Ishikawa (cell line): ENCODE results near the gene CLSTN2.

ENCODE experiments used
- CEBPB ChIP-seq: IDR thresholded peaks from 2 replicates; pipeline ENCODE4 v1.6.1; 2012
- CREB1 ChIP-seq: IDR thresholded peaks from 2 replicates; pipeline ENCODE4 v1.6.1; 2012; ENCODE audit warnings: low read depth
- EGR1 ChIP-seq: IDR thresholded peaks from 2 replicates; pipeline ENCODE4 v1.6.1; 2012
- EP300 ChIP-seq: IDR thresholded peaks from 2 replicates; pipeline ENCODE4 v1.6.1; 2012; ENCODE audit warnings: borderline replicate concordance
- FOXM1 ChIP-seq: IDR thresholded peaks from 2 replicates; pipeline ENCODE4 v1.6.1; 2012; ENCODE audit warnings: low read depth, borderline replicate concordance
- NFIC ChIP-seq: IDR thresholded peaks from 2 replicates; pipeline ENCODE4 v1.6.1; 2012
- RAD21 ChIP-seq: IDR thresholded peaks from 2 replicates; pipeline ENCODE4 v1.6.1; 2012; ENCODE audit warnings: low read depth
- TAF1 ChIP-seq: IDR thresholded peaks from 2 replicates; pipeline ENCODE4 v1.6.1; 2012; ENCODE audit warnings: low read depth, mild to moderate bottlenecking
- TCF12 ChIP-seq: IDR thresholded peaks from 2 replicates; pipeline ENCODE4 v1.6.1; 2012; ENCODE audit warnings: low read depth
- TEAD4 ChIP-seq: IDR thresholded peaks from 2 replicates; pipeline ENCODE4 v1.6.1; 2012
- USF1 ChIP-seq: IDR thresholded peaks from 2 replicates; pipeline ENCODE4 v1.6.1; 2012
- YY1 ChIP-seq: IDR thresholded peaks from 2 replicates; pipeline ENCODE4 v1.6.1; 2012; ENCODE audit warnings: low read depth
- ZBTB7A ChIP-seq: IDR thresholded peaks from 2 replicates; pipeline ENCODE4 v1.6.1; 2012; ENCODE audit warnings: low read depth
- TF ChIP-seq, protein P1 (sequence below): IDR thresholded peaks from 2 replicates; pipeline ENCODE4 v1.6.1; 2012; ENCODE audit warnings: low read depth, mild to moderate bottlenecking
- TF ChIP-seq, protein P2 (sequence below): IDR thresholded peaks from 2 replicates; pipeline ENCODE4 v1.6.1; 2012

CLSTN2 gene

DNA sequence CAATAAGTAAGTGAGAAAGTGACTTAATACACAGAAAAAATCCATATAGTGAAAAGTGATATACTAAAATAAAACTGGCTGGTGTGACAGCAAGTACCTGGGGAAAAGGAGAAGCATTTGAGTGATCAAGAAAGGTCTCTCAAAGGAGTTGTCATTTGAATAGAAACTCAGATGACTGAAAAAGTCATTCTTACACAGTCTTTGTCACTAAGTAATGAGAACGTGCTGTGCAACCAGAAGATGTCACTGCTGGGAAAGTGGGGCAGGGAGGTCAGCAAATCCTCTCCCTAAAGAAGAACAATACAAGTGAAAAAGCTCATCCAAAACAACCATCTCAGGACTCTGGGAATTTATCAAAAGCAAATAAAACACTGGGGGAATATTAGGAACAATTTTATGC is 425.3 kb downstream of the CLSTN2 start:
- no peak for TF ChIP-seq YY1
- TF ChIP-seq CEBPB = no peak
- no peak for TF ChIP-seq RAD21
- TF ChIP-seq TEAD4 = no peak

- TF ChIP-seq CEBPB = no peak
- TF ChIP-seq NFIC = peak; percentile 25; the same call in 1 of the 2 replicates
Measured at GRCh38 chr3:140363801-140364200, 428.8 kb downstream of the CLSTN2 start.

GRCh38 chr3:140365872-140366697 is 431.1 kb downstream of the CLSTN2 start:
- no peak for TF ChIP-seq CREB1
- no peak for TF ChIP-seq NFIC
- TF ChIP-seq TCF12 = no peak
- no peak for TF ChIP-seq RAD21
- TF ChIP-seq, protein P1, sequence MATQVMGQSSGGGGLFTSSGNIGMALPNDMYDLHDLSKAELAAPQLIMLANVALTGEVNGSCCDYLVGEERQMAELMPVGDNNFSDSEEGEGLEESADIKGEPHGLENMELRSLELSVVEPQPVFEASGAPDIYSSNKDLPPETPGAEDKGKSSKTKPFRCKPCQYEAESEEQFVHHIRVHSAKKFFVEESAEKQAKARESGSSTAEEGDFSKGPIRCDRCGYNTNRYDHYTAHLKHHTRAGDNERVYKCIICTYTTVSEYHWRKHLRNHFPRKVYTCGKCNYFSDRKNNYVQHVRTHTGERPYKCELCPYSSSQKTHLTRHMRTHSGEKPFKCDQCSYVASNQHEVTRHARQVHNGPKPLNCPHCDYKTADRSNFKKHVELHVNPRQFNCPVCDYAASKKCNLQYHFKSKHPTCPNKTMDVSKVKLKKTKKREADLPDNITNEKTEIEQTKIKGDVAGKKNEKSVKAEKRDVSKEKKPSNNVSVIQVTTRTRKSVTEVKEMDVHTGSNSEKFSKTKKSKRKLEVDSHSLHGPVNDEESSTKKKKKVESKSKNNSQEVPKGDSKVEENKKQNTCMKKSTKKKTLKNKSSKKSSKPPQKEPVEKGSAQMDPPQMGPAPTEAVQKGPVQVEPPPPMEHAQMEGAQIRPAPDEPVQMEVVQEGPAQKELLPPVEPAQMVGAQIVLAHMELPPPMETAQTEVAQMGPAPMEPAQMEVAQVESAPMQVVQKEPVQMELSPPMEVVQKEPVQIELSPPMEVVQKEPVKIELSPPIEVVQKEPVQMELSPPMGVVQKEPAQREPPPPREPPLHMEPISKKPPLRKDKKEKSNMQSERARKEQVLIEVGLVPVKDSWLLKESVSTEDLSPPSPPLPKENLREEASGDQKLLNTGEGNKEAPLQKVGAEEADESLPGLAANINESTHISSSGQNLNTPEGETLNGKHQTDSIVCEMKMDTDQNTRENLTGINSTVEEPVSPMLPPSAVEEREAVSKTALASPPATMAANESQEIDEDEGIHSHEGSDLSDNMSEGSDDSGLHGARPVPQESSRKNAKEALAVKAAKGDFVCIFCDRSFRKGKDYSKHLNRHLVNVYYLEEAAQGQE = no peak
- TF ChIP-seq FOXM1 = no peak
- TF ChIP-seq CEBPB = no peak
- TF ChIP-seq TAF1 = no peak

GRCh38 chr3:140368223-140368811 is 433.3 kb downstream of the CLSTN2 start:
- TF ChIP-seq NFIC (no peak), FOXM1 (no peak), CREB1 (no peak), TEAD4 (no peak)

- TF ChIP-seq EGR1 (no peak), FOXM1 (no peak), TAF1 (no peak), CREB1 (no peak), NFIC (no peak)
Measured at GRCh38 chr3:140370686-140371085, 435.7 kb downstream of the CLSTN2 start.

GRCh38 chr3:140373234-140373633 is 438.2 kb downstream of the CLSTN2 start:
- TF ChIP-seq CEBPB (no peak), NFIC (no peak), TAF1 (no peak), ZBTB7A (no peak), EP300 (no peak), CREB1 (no peak), YY1 (no peak), TCF12 (no peak), EGR1 (no peak), RAD21 (no peak), USF1 (no peak)
- TF ChIP-seq, protein P2, sequence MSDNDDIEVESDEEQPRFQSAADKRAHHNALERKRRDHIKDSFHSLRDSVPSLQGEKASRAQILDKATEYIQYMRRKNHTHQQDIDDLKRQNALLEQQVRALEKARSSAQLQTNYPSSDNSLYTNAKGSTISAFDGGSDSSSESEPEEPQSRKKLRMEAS = no peak
- TF ChIP-seq, protein P1 = no peak

DNA sequence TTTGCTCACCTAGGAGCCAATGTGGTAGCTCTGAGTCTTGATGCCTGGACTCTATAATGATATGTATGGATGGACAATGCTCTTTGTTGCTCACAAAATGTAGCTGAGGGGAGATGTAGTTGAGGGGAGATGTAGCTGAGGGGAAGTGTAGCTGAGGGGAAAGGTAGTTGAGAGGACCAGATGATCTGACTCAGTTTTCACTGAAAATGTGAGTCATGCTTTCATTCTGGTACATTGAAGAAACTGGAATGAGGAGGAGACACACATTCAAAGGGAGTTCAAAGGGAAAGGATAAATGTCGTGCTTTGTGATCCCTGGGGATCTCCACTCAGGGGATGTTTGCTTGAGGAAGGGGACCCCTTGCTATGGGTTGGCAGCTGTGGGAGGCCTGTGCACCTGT is 440.0 kb downstream of the CLSTN2 start:
- TF ChIP-seq TEAD4 (no peak), NFIC (no peak), TCF12 (no peak), ZBTB7A (no peak), EGR1 (no peak), CREB1 (no peak), CEBPB (no peak), USF1 (no peak), YY1 (no peak), RAD21 (no peak), FOXM1 (no peak), EP300 (no peak), TAF1 (no peak)
- TF ChIP-seq, protein P1 = no peak
- TF ChIP-seq, protein P2 = no peak
